Thyroid gland (tissue), 4 donors: ENCODE measurements around the gene APOF. TPM values are rescaled to one million over a fixed set of nuclear protein-coding genes. Genes with fewer than 3 reads are reported as not detected.
A peak's percentile ranks its signal among the peaks of the same experiment; 100 is the strongest.
"Not testable (repeated sequence)": the region's sequence is repeated elsewhere in the genome, so short reads cannot be mapped to it uniquely, and the experiment has no call there.

Experiments
- DNase-seq, 2 donors: peaks; one replicate each; pipeline ENCODE4 v3.0.0-alpha.2; 2019
- H3K27ac ChIP-seq, 3 donors: fragments of 200-600 bp; sonication (generic); 1 replicate in 2 of 3; 2 replicates in 1 of 3; pipeline ENCODE4 v1.5.1; 2016 to 2019; ENCODE audit warnings: mild to moderate bottlenecking in 1 of 3, moderate library complexity in 1 of 3
- H3K27me3 ChIP-seq: fragments of 200-600 bp; sonication (generic); one replicate; pipeline ENCODE4 v1.5.1; 2019
- H3K36me3 ChIP-seq, 2 donors: fragments of 200-600 bp; sonication (generic); one replicate each; pipeline ENCODE4 v1.5.1; 2016 to 2019
- H3K4me1 ChIP-seq, 2 donors: fragments of 200-600 bp; sonication (generic); one replicate each; pipeline ENCODE4 v1.5.1; 2017 to 2019
- H3K4me3 ChIP-seq, 3 donors: fragments of 200-600 bp; sonication (generic); replicated peaks in 1 of 3; 1 replicate in 2 of 3; 2 replicates in 1 of 3; pipeline ENCODE4 v1.5.1; 2016; ENCODE audit warnings: mild to moderate bottlenecking in 1 of 3
- H3K9me3 ChIP-seq: fragments of 200-600 bp; sonication (generic); one replicate; pipeline ENCODE4 v1.5.1; 2017
- CTCF ChIP-seq, 6 experiments: fragments of 200-600 bp in 3 of 6; fragments of 450-650 bp in 3 of 6; sonication (generic) in 3 of 6; IDR thresholded peaks; one replicate each; pipeline ENCODE4 v1.5.1; 2016 to 2019; ENCODE audit warnings: antibody characterized with exemption in 6 of 6, mild to moderate bottlenecking in 2 of 6, inconsistent platforms in 1 of 6, moderate library complexity in 1 of 6
- POLR2A ChIP-seq, 2 donors: fragments of 450-650 bp; IDR thresholded peaks; one replicate each; pipeline ENCODE4 v1.6.1; 2017; ENCODE audit warnings: antibody characterized with exemption in 2 of 2, mild to moderate bottlenecking in 2 of 2, moderate library complexity in 1 of 2
- whole genome bisulfite sequencing, 2 donors: methylation state at CpG; one replicate each; pipeline ENCODE4 v1.1.5; 2017; 5-methylcytosine and 5-hydroxymethylcytosine counted together
- intact Hi-C: fragments of 100-400 bp; cut with DNase I; formaldehyde crosslinking; loops from one replicate; pipeline ENCODE4 v1.15.1; 2023
- total RNA-seq, 4 donors: library from RNA; depleted of rRNA; stranded (reverse); fragments of >200 nt; gene quantifications; one replicate each; pipeline ENCODE4 v1.2.3, GENCODE V29; 2016

The APOF gene
- total RNA-seq, 4 donors from 2014 or later = not detected

- intact Hi-C loops = no loop called here
- TF ChIP-seq POLR2A (IDR thresholded peaks at IDR 0.05) = no peak
- TF ChIP-seq CTCF (IDR thresholded peaks at IDR 0.05) = no peak
- WGBS, 2 donors = 87 to 93% methylated on average over 6 of the region's 6 CpGs
These were observed 38.5 kb downstream of the APOF start for GRCh38 chr12:56324206-56324605.

GRCh38 chr12:56321610-56322009, 41.0 kb downstream of the APOF start:
- H3K4me1 ChIP-seq, intact Hi-C loops, H3K4me3 ChIP-seq, H3K27ac ChIP-seq, DNase-seq, H3K9me3 ChIP-seq, H3K27me3 ChIP-seq: not testable (repeated sequence)
- 94 to 97% methylated on average over 8 of the region's 8 CpGs for WGBS, 2 donors
- H3K36me3 ChIP-seq = peaks cover 64 to 72% of the 10 kb centered on the region in 2 donors

More at GRCh38 chr12:56324206-56324605, 38.5 kb downstream of the APOF start:
- Histone ChIP-seq H3K27ac (no peak overlapping the region), H3K4me3 (no peak overlapping the region), H3K9me3 (no peaks in the 10 kb centered on the region), H3K36me3 (peaks cover 71 to 82% of the 10 kb centered on the region in 2 donors), H3K4me1 (no peaks in the 10 kb centered on the region), H3K27me3 (no peaks in the 10 kb centered on the region)
- DNase-seq = no peak

- H3K36me3 ChIP-seq = peaks cover 58 to 67% of the 10 kb centered on the region in 2 donors
- peaks cover 0 to 5% of the 10 kb centered on the region in 2 donors for H3K4me1 ChIP-seq
- TF ChIP-seq CTCF (IDR thresholded peaks at IDR 0.05) (no peak), POLR2A (IDR thresholded peaks at IDR 0.05) (no peak)
- 81 to 100% methylated on average over 2 of the region's 2 CpGs for WGBS, 2 donors
- DNase-seq = no peak
- H3K9me3 ChIP-seq = no peaks in the 10 kb centered on the region
- H3K4me3 ChIP-seq = no peak overlapping the region
- H3K27ac ChIP-seq = no peak overlapping the region
- no peaks in the 10 kb centered on the region for H3K27me3 ChIP-seq
- intact Hi-C loops = no loop called here
These were observed 41.6 kb downstream of the APOF start for GRCh38 chr12:56321027-56321426.

- no peak for TF ChIP-seq CTCF (IDR thresholded peaks at IDR 0.05)
- no peak for TF ChIP-seq POLR2A (IDR thresholded peaks at IDR 0.05)
- no peak for DNase-seq
- H3K27me3 ChIP-seq = no peaks in the 10 kb centered on the region
- H3K4me1 ChIP-seq = peaks cover 9 to 17% of the 10 kb centered on the region in 2 donors
- no peaks in the 10 kb centered on the region for H3K9me3 ChIP-seq
- 94 to 100% methylated on average over 3 of the region's 3 CpGs for WGBS, 2 donors
- intact Hi-C loops = loop anchor here (5.0 kb wide), 1 partner anchor 35 kb away; no protein-coding TSS in a partner anchor
- H3K36me3 ChIP-seq = peaks cover 25 to 39% of the 10 kb centered on the region in 2 donors
- H3K4me3 ChIP-seq = no peak overlapping the region
- no peak overlapping the region for H3K27ac ChIP-seq
These were observed 45.0 kb downstream of the APOF start for GRCh38 chr12:56317675-56318074.

GRCh38 chr12:56315622-56316473, 46.8 kb downstream of the APOF start, which contains the start of gene CNPY2:
TSS of gene CNPY2 (minus strand) at chr12:56315988. CDS start at chr12:56315217, 771 bp downstream.
- Histone ChIP-seq H3K4me3 (peak within 1 kb of the TSS; percentile 51 to 94 (median 86)), H3K27me3 (no peaks in the 10 kb centered on the region), H3K4me1 (peaks cover 9 to 17% of the 10 kb centered on the region in 2 donors), H3K36me3 (peaks cover 15 to 28% of the 10 kb centered on the region in 2 donors), H3K9me3 (no peaks in the 10 kb centered on the region), H3K27ac (peak within 1 kb of the TSS; percentile 84 to 89 (median 85))
- TF ChIP-seq POLR2A (IDR thresholded peaks at IDR 0.05) (peak in 1 of 2 donors; percentile 82), CTCF (IDR thresholded peaks at IDR 0.05) (peak in 3 of 6 experiments; percentile 3 to 27 (median 16))
- intact Hi-C loops = loop anchor here (5.0 kb wide), 1 partner anchor 36 kb away; no protein-coding TSS in a partner anchor
- peak; percentile 98 for DNase-seq
- WGBS, 2 donors = 1% methylated on average over 17 of the region's 62 CpGs
